Nephron progenitor cell (in vitro differentiated cells): ENCODE results near the gene RPP25L.

Experiments
- DNase-seq: peaks from one replicate; pipeline ENCODE4 v3.0.0; 2021
- H3K27ac Mint-ChIP-seq: 2 replicates; pipeline ENCODE4 v1.8.0; 2021; ENCODE audit warnings: mild to moderate bottlenecking, moderate library complexity, mixed read lengths
- H3K27me3 Mint-ChIP-seq: 2 replicates; pipeline ENCODE4 v1.8.0; 2021; ENCODE audit warnings: mild to moderate bottlenecking, low read depth, mixed read lengths; ENCODE audit not compliant: poor library complexity
- H3K36me3 Mint-ChIP-seq: 2 replicates; pipeline ENCODE4 v1.8.0; 2021; ENCODE audit warnings: low read depth, mixed read lengths
- H3K4me1 Mint-ChIP-seq: 2 replicates; pipeline ENCODE4 v1.8.0; 2021; ENCODE audit warnings: mixed read lengths
- H3K4me3 Mint-ChIP-seq: 2 replicates; pipeline ENCODE4 v1.8.0; 2021; ENCODE audit warnings: mild to moderate bottlenecking, moderate library complexity, mixed read lengths
- H3K9me3 Mint-ChIP-seq: 2 replicates; pipeline ENCODE4 v1.8.0; 2021; ENCODE audit warnings: mild to moderate bottlenecking, moderate library complexity, mixed read lengths
- TF ChIP-seq, protein P1 (sequence below): fragments of 200-600 bp; sonication (generic); IDR thresholded peaks from 2 replicates; pipeline ENCODE4 v1.5.0; 2021; ENCODE audit warnings: antibody characterized with exemption

The RPP25L gene

DNA sequence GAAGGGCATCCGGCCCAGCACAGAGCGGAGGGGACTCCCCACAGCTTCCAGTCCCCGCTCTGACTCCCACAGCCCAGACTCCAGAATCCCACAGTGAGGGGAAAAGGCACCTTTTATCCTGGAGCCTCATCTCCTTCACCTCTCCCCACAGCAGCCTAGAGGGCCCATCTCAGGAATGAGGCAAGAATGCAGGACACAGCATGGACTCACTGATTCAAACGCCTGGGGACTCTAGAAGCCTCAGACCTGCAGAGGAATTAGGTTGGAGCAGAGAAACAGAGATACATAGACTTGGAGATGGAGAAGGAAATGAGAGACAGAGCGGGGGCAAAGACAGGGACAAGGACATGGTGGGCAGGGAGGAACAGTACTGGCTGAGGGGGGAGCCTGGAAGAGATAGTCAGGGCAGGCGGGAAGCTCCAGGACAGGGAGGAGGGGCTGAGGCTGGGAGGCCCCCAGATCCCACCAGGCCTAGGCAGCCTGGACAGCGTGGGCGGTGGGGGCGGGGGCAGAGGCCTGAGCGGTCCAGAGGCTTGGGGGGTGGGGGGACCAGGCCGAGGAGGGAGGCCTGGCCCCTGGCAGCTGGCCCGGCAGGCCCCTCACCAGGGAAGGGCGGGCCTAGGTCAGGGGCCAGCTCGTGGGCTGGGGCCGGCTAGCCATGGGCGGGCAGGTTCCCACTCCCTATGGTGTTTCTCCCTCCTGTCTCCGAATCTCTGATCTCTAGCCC, 38.1 kb downstream of the RPP25L start:
- TF ChIP-seq, protein P1, sequence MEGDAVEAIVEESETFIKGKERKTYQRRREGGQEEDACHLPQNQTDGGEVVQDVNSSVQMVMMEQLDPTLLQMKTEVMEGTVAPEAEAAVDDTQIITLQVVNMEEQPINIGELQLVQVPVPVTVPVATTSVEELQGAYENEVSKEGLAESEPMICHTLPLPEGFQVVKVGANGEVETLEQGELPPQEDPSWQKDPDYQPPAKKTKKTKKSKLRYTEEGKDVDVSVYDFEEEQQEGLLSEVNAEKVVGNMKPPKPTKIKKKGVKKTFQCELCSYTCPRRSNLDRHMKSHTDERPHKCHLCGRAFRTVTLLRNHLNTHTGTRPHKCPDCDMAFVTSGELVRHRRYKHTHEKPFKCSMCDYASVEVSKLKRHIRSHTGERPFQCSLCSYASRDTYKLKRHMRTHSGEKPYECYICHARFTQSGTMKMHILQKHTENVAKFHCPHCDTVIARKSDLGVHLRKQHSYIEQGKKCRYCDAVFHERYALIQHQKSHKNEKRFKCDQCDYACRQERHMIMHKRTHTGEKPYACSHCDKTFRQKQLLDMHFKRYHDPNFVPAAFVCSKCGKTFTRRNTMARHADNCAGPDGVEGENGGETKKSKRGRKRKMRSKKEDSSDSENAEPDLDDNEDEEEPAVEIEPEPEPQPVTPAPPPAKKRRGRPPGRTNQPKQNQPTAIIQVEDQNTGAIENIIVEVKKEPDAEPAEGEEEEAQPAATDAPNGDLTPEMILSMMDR, result no peak
- peaks cover 5% of the 10 kb centered on the region for H3K27me3 Mint-ChIP-seq
- H3K9me3 Mint-ChIP-seq, result no peaks in the 10 kb centered on the region
- H3K36me3 Mint-ChIP-seq, result no peaks in the 10 kb centered on the region
- peaks cover 94% of the 10 kb centered on the region for H3K4me1 Mint-ChIP-seq
- peak; percentile 37 for DNase-seq
- H3K4me3 Mint-ChIP-seq, result peak overlapping the region; percentile 32
- H3K27ac Mint-ChIP-seq, result peak overlapping the region; percentile 15

DNA sequence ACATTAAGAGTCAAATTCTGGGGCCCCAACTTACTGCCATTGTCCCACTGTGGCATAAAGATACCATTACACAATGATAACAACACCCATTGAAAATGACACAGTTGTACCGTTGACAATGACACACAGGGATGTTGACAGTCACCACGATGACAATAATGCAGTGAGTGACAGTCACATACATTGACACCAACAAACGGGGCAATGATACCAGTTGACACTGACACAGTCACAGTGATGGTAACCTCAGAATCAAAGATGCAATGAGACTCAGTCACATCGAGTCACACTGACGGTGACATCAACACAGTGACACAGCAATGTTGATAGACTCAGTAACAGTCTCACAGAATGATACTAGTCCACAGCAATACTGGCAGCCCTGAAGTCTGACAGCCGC, 39.3 kb downstream of the RPP25L start:
- no peak for DNase-seq
- Mint-ChIP-seq H3K27me3 (peaks cover 5% of the 10 kb centered on the region), H3K36me3 (peaks cover 6% of the 10 kb centered on the region), H3K4me3 (no peak overlapping the region), H3K27ac (no peak overlapping the region), H3K4me1 (peaks cover 99% of the 10 kb centered on the region), H3K9me3 (no peaks in the 10 kb centered on the region)
- TF ChIP-seq, protein P1, result no peak

DNA sequence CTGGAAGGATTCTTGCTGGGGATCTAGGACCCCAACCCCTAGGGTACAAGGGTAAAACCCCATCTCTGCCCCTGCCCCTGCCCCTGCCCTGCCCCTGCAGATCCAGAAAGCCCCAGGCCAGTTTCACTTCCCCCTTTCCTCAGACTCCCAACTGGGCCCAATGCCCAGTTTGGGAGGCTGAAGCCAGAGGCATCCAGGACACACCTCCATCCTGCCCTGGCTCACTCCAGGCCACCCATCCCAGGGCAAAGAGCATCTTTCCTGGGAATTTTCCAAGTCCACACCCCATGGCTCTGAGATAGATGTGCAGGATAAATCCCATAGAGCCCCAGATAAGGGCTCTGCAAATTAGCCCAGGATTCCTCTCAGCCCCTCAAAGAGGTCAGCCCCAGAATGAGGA, 39.8 kb downstream of the RPP25L start:
- Mint-ChIP-seq H3K9me3 (no peaks in the 10 kb centered on the region), H3K36me3 (peaks cover 11% of the 10 kb centered on the region), H3K4me1 (peaks cover 99% of the 10 kb centered on the region), H3K27me3 (peaks cover 5% of the 10 kb centered on the region), H3K27ac (no peak overlapping the region), H3K4me3 (no peak overlapping the region)
- TF ChIP-seq, protein P1, result no peak
- no peak for DNase-seq

DNA sequence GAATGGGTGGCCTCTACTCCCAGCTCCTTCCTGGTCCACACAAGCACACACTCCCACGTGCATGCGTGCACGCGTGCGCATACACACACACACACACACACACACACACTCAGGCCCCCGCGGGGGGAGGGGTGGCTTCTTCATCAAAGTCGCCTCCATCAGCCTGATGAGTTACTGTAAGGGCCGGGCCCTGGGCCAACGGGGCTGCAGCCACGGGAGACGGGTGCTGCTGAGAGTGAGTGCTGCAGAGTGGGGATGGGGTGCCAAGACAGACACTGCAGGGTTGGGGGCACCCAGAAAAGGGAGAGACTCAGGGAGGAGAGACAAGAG, 40.5 kb downstream of the RPP25L start:
- Mint-ChIP-seq H3K36me3 (peaks cover 15% of the 10 kb centered on the region), H3K9me3 (no peaks in the 10 kb centered on the region), H3K4me3 (peak overlapping the region; percentile 52), H3K27me3 (peaks cover 5% of the 10 kb centered on the region), H3K27ac (peak overlapping the region; percentile 92), H3K4me1 (peaks cover 99% of the 10 kb centered on the region)
- TF ChIP-seq, protein P1, result no peak
- DNase-seq, result no peak

DNA sequence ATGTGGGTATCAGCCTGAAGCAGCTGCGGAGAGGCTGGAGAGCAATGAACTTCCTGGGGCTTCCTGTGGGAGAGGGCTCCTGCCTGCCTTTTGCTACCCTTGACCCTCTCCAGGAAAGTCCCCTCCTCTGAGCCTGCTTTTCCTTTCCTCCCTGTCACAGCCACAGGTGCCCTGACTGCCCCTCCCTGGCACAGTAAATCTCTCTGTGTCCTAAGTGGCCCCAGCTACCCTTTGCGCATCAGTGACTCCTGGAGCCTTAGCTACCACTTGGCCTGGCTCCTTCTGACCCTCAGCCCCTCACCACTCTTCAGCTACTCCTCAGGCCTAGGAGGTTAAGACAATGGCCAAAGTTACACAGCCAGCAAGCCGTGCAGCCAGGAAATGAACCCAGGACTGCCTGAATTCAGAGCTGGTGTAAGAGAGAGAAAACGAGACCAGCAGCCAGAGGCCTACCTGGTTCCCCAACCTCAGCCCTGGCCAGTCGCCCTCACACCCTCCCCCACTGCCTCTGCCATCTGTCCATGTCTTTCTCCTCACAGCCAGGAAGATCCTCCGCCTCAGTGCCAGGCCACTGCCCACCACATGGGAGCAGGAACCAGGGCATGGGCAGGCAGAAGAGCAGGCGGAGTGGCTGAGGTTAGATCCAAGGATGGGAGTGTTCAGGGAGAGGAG, 41.0 kb downstream of the RPP25L start:
- H3K36me3 Mint-ChIP-seq, result peaks cover 15% of the 10 kb centered on the region
- TF ChIP-seq, protein P1, result no peak
- H3K9me3 Mint-ChIP-seq, result no peaks in the 10 kb centered on the region
- peaks cover 99% of the 10 kb centered on the region for H3K4me1 Mint-ChIP-seq
- no peak for DNase-seq
- H3K4me3 Mint-ChIP-seq, result peak overlapping the region; percentile 66
- H3K27ac Mint-ChIP-seq, result peak overlapping the region; percentile 92
- peaks cover 5% of the 10 kb centered on the region for H3K27me3 Mint-ChIP-seq

DNA sequence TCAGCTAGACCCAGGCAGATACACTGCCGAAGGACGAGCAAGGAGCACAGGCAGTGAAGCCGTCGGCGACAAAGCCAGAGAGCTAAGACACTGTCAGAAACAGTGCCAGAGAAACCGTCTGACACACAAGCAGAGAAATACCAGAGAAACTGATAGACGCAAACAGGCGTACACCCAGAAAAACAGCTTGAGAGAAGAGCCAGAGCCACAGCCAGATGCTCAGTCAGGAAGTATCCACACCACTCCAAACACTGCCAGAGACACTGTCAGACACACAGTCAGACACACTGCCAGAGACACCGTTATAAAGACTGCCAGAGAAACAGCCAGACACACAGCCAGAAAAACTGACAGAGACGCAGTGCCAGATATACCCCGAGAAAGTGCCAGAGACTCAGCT, 41.5 kb downstream of the RPP25L start:
- TF ChIP-seq, protein P1, result no peak

More for the DNA sequence above, 41.5 kb downstream of the RPP25L start:
- H3K36me3 Mint-ChIP-seq, result peaks cover 15% of the 10 kb centered on the region
- no peak for DNase-seq
- H3K4me3 Mint-ChIP-seq, result peak overlapping the region; percentile 66
- H3K9me3 Mint-ChIP-seq, result no peaks in the 10 kb centered on the region
- H3K27ac Mint-ChIP-seq, result peak overlapping the region; percentile 47
- H3K27me3 Mint-ChIP-seq, result peaks cover 5% of the 10 kb centered on the region
- peaks cover 99% of the 10 kb centered on the region for H3K4me1 Mint-ChIP-seq
